Naive thymus-derived CD4-positive, alpha-beta T cell (primary cell): Measurements from ENCODE around the gene DLG2. TPM values are rescaled to one million over a fixed set of nuclear protein-coding genes. Genes with fewer than 3 reads are reported as not detected.
A peak's percentile ranks its signal among the peaks of the same experiment; 100 is the strongest.

Source experiments
- ATAC-seq: fragments of 150-1000 bp; cut with Tn5 transposase; 2 replicates; pipeline ENCODE4 v1.10.0; 2021; ENCODE audit warnings: mild to moderate bottlenecking, moderate library complexity
- CTCF ChIA-PET: fragments of 350-600 bp; sonication (Branson Sonifier 250); formaldehyde crosslinking; loops from one replicate; lab custom pipeline; 2021; ENCODE audit warnings: antibody characterized with exemption; lab: Charles Lee
- POLR2A ChIA-PET: fragments of 350-600 bp; sonication (Branson Sonifier 250); formaldehyde crosslinking; loops from one replicate; lab custom pipeline; 2021; ENCODE audit warnings: antibody characterized with exemption, inconsistent platforms; lab: Charles Lee
- DNase-seq, 9 donors: peaks; one replicate each; pipeline versions ENCODE4 v3.0.0 to v3.0.0-alpha.2; 2020 to 2022; ENCODE audit warnings: mixed read lengths in 1 of 9
- H3K27ac ChIP-seq: one replicate; pipeline ENCODE4 v1.7.0; 2013; ENCODE audit warnings: mild to moderate bottlenecking, low read depth, low read length, moderate library complexity
- H3K27me3 ChIP-seq, 2 donors: one replicate each; pipeline ENCODE4 v1.7.0; 2013; ENCODE audit warnings: low read length in 2 of 2, mild to moderate bottlenecking in 2 of 2, moderate library complexity in 2 of 2; ENCODE audit not compliant: control insufficient read depth in 2 of 2, insufficient read depth in 2 of 2
- H3K36me3 ChIP-seq, 3 experiments: 1 replicate in 2 of 3; 2 replicates in 1 of 3; pipeline ENCODE4 v1.7.0; 2013; ENCODE audit warnings: low read length in 3 of 3, mild to moderate bottlenecking in 3 of 3, moderate library complexity in 1 of 3; ENCODE audit not compliant: insufficient read depth in 3 of 3, control insufficient read depth in 2 of 3
- H3K4me1 ChIP-seq, 2 donors: one replicate each; pipeline ENCODE4 v1.7.0; 2013; ENCODE audit warnings: low read length in 2 of 2, mild to moderate bottlenecking in 2 of 2, moderate library complexity in 1 of 2; ENCODE audit not compliant: control insufficient read depth in 2 of 2, insufficient read depth in 2 of 2
- H3K4me3 ChIP-seq: 2 replicates; pipeline ENCODE4 v1.7.0; 2013; ENCODE audit warnings: mild to moderate bottlenecking, low read length
- H3K9me3 ChIP-seq, 3 experiments: 1 replicate in 2 of 3; 2 replicates in 1 of 3; pipeline ENCODE4 v1.7.0; 2013; ENCODE audit warnings: low read length in 3 of 3; ENCODE audit not compliant: control insufficient read depth in 2 of 3
- H3K27ac Mint-ChIP-seq, 9 donors: one replicate each; pipeline ENCODE4 v1.8.0; 2020 to 2022; ENCODE audit warnings: mixed read lengths in 9 of 9, mild to moderate bottlenecking in 8 of 9, moderate library complexity in 5 of 9, inconsistent platforms in 2 of 9
- H3K27me3 Mint-ChIP-seq, 5 donors: one replicate each; pipeline ENCODE4 v1.8.0; 2021 to 2022; ENCODE audit warnings: mixed read lengths in 5 of 5, mild to moderate bottlenecking in 1 of 5
- H3K36me3 Mint-ChIP-seq, 5 donors: one replicate each; pipeline ENCODE4 v1.8.0; 2020 to 2022; ENCODE audit warnings: mixed read lengths in 5 of 5, mild to moderate bottlenecking in 3 of 5, inconsistent platforms in 1 of 5
- H3K4me1 Mint-ChIP-seq, 7 donors: one replicate each; pipeline ENCODE4 v1.8.0; 2020 to 2022; ENCODE audit warnings: mixed read lengths in 7 of 7, mild to moderate bottlenecking in 3 of 7, inconsistent platforms in 1 of 7
- H3K4me3 Mint-ChIP-seq, 10 donors: one replicate each; pipeline ENCODE4 v1.8.0; 2020 to 2022; ENCODE audit warnings: mild to moderate bottlenecking in 10 of 10, mixed read lengths in 10 of 10, moderate library complexity in 6 of 10, inconsistent platforms in 2 of 10
- H3K9me3 Mint-ChIP-seq, 11 donors: one replicate each; pipeline ENCODE4 v1.8.0; 2020 to 2022; ENCODE audit warnings: mixed read lengths in 11 of 11, mild to moderate bottlenecking in 4 of 11, inconsistent platforms in 1 of 11, moderate library complexity in 1 of 11
- intact Hi-C, 2 donors: fragments of 100-400 bp; cut with micrococcal nuclease; formaldehyde crosslinking; loops; one replicate each; pipeline ENCODE4 v1.15.1; 2023
- polyA plus RNA-seq, 2 donors: library from polyadenylated mRNA; unstranded; fragments of 300-500 nt; fragmentation: Illumina TruSeq; gene quantifications; one replicate each; pipeline ENCODE4 v1.2.3, GENCODE V29; 2021
- total RNA-seq, 6 experiments: library from RNA in 5 of 6; stranded (reverse) in 5 of 6; gene quantifications; 1 replicate in 5 of 6; 2 replicates in 1 of 6; pipeline ENCODE4 v1.2.3 and lab custom pipeline; 2021 to 2026

The DLG2 gene
- total and polyA plus RNA-seq, 7 experiments from 2014 or later, result 0.64 to 6.1 (median 3.7) TPM

DNA sequence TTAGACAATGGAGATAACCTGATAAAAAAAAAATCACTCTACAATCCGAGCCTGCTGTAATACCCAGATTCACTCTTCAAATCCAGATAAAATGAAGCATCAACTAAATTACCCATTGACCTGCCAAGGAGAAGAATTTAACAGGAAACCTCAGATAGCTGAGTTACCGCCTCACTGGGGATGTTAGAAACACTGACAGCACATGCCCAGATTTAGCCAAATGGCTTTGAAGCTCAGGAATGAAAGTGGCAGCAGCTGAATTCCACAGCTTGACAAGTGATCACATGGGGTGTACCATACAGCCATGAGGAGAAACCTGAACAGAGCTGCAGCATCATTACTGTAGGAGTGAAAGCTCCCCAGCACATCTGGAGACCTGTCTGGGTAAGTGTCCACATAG lies 807.6 kb downstream of the DLG2 start:
- no peaks in the 10 kb centered on the region for H3K27me3 ChIP-seq
- Mint-ChIP-seq H3K9me3 (peaks cover 0 to 27% (median 3%) of the 10 kb centered on the region in 11 donors), H3K27me3 (no peaks in the 10 kb centered on the region), H3K4me1 (no peaks in the 10 kb centered on the region), H3K36me3 (no peaks in the 10 kb centered on the region), H3K27ac (no peak overlapping the region), H3K4me3 (no peak overlapping the region)
- no peak for ATAC-seq
- DNase-seq, result no peak
- H3K4me1 ChIP-seq, result no peaks in the 10 kb centered on the region
- no peaks in the 10 kb centered on the region for H3K36me3 ChIP-seq
- H3K27ac ChIP-seq, result no peak overlapping the region
- no peak overlapping the region for H3K4me3 ChIP-seq
- POLR2A ChIA-PET, result no interaction called here
- H3K9me3 ChIP-seq, result no peaks in the 10 kb centered on the region
- intact Hi-C loops, result no loop called here
- CTCF ChIA-PET, result interaction anchor here (0.6 kb wide), 1 partner anchor 262 kb away, joined by 3 read pairs; no protein-coding TSS in a partner anchor

DNA sequence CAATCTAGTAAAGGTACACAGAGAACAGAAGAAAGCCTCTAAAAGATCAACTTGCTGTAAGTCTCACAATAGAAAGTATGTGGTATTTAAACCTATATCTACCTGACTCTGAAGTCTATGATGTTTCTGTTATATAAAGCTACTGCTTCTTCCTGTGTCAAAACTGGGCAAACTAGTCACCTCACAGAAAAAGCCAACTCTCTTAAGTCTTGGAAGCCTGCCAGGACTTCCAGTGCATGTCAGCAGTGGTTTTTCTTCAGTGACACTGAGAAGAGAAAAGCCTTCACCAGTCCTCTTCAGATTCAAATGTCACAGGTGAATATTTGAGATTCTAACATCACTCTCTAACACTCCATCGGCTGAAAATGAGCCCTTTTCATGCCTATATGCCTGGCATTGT lies 808.0 kb downstream of the DLG2 start:
- Histone ChIP-seq H3K27ac (no peak overlapping the region), H3K4me3 (no peak overlapping the region), H3K27me3 (no peaks in the 10 kb centered on the region), H3K4me1 (no peaks in the 10 kb centered on the region), H3K9me3 (no peaks in the 10 kb centered on the region), H3K36me3 (no peaks in the 10 kb centered on the region)
- POLR2A ChIA-PET, result no interaction called here
- H3K27ac Mint-ChIP-seq, result no peak overlapping the region
- no peaks in the 10 kb centered on the region for H3K36me3 Mint-ChIP-seq
- intact Hi-C loops, result no loop called here
- no peaks in the 10 kb centered on the region for H3K4me1 Mint-ChIP-seq
- ATAC-seq (no peak), DNase-seq (peak in 1 of 9 donors; percentile 3)
- CTCF ChIA-PET, result interaction anchor here (0.6 kb wide), 1 partner anchor 261 kb away, joined by 3 read pairs; no protein-coding TSS in a partner anchor
- peaks cover 0 to 28% (median 3%) of the 10 kb centered on the region in 11 donors for H3K9me3 Mint-ChIP-seq
- no peaks in the 10 kb centered on the region for H3K27me3 Mint-ChIP-seq
- H3K4me3 Mint-ChIP-seq, result no peak overlapping the region

DNA sequence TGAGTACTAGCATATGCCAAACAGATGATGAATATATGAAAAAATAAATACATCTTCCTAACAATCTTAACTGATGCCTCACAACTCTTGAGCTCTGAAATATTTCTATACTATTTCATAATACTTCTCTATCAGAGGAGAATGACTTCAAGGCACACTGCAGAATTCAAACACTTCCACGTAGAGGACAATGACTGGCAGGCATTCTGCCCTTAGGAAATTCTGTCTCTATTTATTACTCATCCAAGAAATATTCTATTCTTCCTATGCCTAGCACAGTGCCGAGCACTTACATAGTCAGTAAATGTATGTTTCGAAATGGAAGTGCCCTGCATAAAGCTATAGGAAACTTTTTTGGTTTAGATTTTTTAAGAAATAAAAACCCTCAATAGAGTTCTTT lies 809.1 kb downstream of the DLG2 start:
- Mint-ChIP-seq H3K27me3 (no peaks in the 10 kb centered on the region), H3K27ac (no peak overlapping the region), H3K4me1 (no peaks in the 10 kb centered on the region), H3K4me3 (no peak overlapping the region), H3K9me3 (peaks cover 0 to 24% (median 4%) of the 10 kb centered on the region in 11 donors), H3K36me3 (no peaks in the 10 kb centered on the region)
- no peaks in the 10 kb centered on the region for H3K36me3 ChIP-seq
- H3K27ac ChIP-seq, result no peak overlapping the region
- DNase-seq (no peak), ATAC-seq (no peak)
- H3K4me1 ChIP-seq, result no peaks in the 10 kb centered on the region
- intact Hi-C loops, result no loop called here
- no peak overlapping the region for H3K4me3 ChIP-seq
- H3K27me3 ChIP-seq, result no peaks in the 10 kb centered on the region
- POLR2A ChIA-PET, result no interaction called here
- CTCF ChIA-PET, result no interaction called here
- H3K9me3 ChIP-seq, result no peaks in the 10 kb centered on the region

DNA sequence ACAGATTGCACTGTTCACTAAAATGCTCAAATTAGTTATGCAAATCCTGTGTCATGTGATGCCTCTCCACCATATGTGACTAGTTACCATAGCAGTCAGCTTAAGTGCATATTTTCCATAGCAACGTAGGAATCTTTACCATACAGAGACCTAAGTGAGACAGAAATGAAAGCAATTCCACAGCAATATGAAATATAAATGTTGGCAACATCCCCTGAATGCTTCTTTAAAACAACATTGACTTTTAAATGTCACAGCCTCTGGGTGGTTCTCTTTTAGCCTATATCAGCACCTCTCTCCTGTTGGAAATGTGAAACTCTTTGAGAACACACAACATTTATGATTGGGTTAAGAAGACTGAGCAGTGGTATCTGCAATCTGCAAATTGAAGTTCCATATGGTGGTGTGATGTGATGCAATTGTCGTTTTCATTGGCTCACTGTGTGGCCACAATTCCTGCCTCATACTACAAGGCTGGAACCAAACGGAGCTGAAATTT lies 814.6 kb downstream of the DLG2 start:
- H3K9me3 ChIP-seq, result no peaks in the 10 kb centered on the region
- H3K4me1 Mint-ChIP-seq, result no peaks in the 10 kb centered on the region
- H3K36me3 Mint-ChIP-seq, result no peaks in the 10 kb centered on the region
- H3K4me3 Mint-ChIP-seq, result no peak overlapping the region
- ATAC-seq (no peak), DNase-seq (no peak)
- ChIA-PET POLR2A (no interaction called here), CTCF (no interaction called here)
- H3K27ac Mint-ChIP-seq, result no peak overlapping the region
- H3K9me3 Mint-ChIP-seq, result peaks cover 0 to 30% (median 11%) of the 10 kb centered on the region in 11 donors
- no peak overlapping the region for H3K27ac ChIP-seq
- no peaks in the 10 kb centered on the region for H3K27me3 Mint-ChIP-seq
- intact Hi-C loops, result no loop called here
- H3K27me3 ChIP-seq, result no peaks in the 10 kb centered on the region
- H3K36me3 ChIP-seq, result no peaks in the 10 kb centered on the region
- H3K4me1 ChIP-seq, result no peaks in the 10 kb centered on the region
- no peak overlapping the region for H3K4me3 ChIP-seq

DNA sequence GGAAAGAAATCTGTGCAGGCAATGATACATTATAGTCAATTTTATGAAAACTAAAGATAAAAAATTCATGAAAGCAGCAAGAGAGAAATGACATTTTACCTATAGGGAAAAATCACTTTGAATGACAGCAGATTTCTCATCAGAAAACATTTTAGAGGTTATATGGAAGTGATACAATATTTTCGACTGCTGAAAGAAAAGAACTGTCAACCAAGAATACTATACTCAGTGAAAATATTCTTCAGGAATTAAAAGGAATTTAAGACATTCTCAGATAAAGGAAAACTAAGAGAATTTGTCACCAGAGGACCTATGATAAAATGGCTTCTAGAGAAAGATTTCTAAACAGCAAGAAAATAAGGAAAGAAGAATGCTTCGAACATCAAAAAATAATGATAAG lies 820.8 kb downstream of the DLG2 start:
- Mint-ChIP-seq H3K27ac (no peak overlapping the region), H3K27me3 (no peaks in the 10 kb centered on the region), H3K4me3 (no peak overlapping the region), H3K9me3 (peaks cover 6 to 50% (median 24%) of the 10 kb centered on the region in 11 donors), H3K4me1 (no peaks in the 10 kb centered on the region), H3K36me3 (peaks cover 0 to 12% (median 3%) of the 10 kb centered on the region in 5 donors)
- ChIA-PET CTCF (no interaction called here), POLR2A (no interaction called here)
- no peak overlapping the region for H3K27ac ChIP-seq
- no peaks in the 10 kb centered on the region for H3K27me3 ChIP-seq
- no peak overlapping the region for H3K4me3 ChIP-seq
- no peaks in the 10 kb centered on the region for H3K36me3 ChIP-seq
- intact Hi-C loops, result no loop called here
- DNase-seq, result no peak
- peaks cover 0 to 16% (median 0%) of the 10 kb centered on the region in 3 experiments for H3K9me3 ChIP-seq
- ATAC-seq, result no peak
- H3K4me1 ChIP-seq, result no peaks in the 10 kb centered on the region

DNA sequence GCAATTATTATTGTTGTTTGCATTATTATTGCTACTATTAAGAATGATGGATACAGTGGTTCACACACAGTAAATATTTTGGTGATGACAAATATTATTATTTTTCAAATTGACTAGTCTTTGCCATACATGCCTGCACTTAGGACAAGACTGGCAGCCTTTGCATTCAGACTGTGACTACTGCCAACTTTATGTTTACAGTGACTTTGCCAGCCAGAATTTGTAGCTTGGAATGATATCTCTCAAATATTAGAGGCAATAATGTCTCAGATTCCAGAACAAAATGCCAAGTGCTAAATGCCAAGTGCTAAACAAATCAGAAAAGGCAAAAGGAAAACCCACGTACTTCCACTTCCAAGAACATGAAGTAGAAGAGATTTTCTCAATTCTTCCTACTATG lies 823.1 kb downstream of the DLG2 start:
- Histone ChIP-seq H3K27ac (no peak overlapping the region), H3K27me3 (no peaks in the 10 kb centered on the region), H3K4me3 (no peak overlapping the region), H3K36me3 (no peaks in the 10 kb centered on the region), H3K9me3 (peaks cover 0 to 16% (median 0%) of the 10 kb centered on the region in 3 experiments), H3K4me1 (no peaks in the 10 kb centered on the region)
- ATAC-seq (no peak), DNase-seq (no peak)
- Mint-ChIP-seq H3K27me3 (no peaks in the 10 kb centered on the region), H3K27ac (no peak overlapping the region), H3K4me3 (no peak overlapping the region), H3K9me3 (peaks cover 3 to 59% (median 21%) of the 10 kb centered on the region in 11 donors), H3K36me3 (peaks cover 0 to 15% (median 3%) of the 10 kb centered on the region in 5 donors), H3K4me1 (no peaks in the 10 kb centered on the region)
- ChIA-PET POLR2A (no interaction called here), CTCF (no interaction called here)
- intact Hi-C loops, result no loop called here

DNA sequence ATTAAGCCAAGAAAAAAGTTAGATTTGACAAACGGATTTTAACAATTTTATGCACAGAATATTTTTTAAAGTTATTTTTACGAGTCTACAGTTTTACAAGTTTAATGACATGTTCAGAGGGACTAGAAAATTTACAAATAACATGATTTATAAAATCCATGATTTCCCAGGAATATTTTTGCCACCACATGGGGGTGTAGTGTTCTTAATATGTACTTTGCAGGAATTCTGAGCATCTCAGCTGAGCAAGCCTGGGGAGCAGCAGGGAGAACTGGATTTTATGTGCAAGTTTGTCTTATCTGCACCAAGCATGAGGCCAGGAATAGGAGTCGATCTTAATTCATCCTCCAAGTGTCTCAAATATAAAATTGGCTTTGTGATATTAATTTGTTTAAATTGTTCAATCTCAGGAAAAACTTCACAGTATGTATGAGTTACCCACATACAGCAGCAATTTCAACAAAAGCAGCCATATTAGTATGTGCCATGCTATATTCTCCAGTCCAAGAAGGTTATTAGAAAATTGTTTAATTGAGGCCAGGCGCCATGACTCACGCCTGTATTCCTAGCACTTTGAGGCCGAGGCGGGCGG lies 826.3 kb downstream of the DLG2 start:
- no peaks in the 10 kb centered on the region for H3K36me3 ChIP-seq
- no peaks in the 10 kb centered on the region for H3K27me3 ChIP-seq
- Mint-ChIP-seq H3K9me3 (peaks cover 6 to 56% (median 15%) of the 10 kb centered on the region in 11 donors), H3K36me3 (peaks cover 0 to 13% (median 0%) of the 10 kb centered on the region in 5 donors), H3K4me3 (no peak overlapping the region), H3K27ac (no peak overlapping the region), H3K27me3 (no peaks in the 10 kb centered on the region), H3K4me1 (no peaks in the 10 kb centered on the region)
- H3K4me3 ChIP-seq, result no peak overlapping the region
- H3K9me3 ChIP-seq, result peaks cover 0 to 16% (median 0%) of the 10 kb centered on the region in 3 experiments
- DNase-seq, result no peak
- H3K4me1 ChIP-seq, result no peaks in the 10 kb centered on the region
- CTCF ChIA-PET, result no interaction called here
- no peak for ATAC-seq
- intact Hi-C loops, result no loop called here
- POLR2A ChIA-PET, result no interaction called here
- H3K27ac ChIP-seq, result no peak overlapping the region
